ENCODE results near the gene HSFX3. TPM values are rescaled to one million over a fixed set of nuclear protein-coding genes. Genes with fewer than 3 reads are reported as not detected.
A peak's percentile ranks its signal among the peaks of the same experiment; 100 is the strongest.

HSFX3 gene
- total RNA-seq, 1 experiment from 2014 or later = not detected

DNA sequence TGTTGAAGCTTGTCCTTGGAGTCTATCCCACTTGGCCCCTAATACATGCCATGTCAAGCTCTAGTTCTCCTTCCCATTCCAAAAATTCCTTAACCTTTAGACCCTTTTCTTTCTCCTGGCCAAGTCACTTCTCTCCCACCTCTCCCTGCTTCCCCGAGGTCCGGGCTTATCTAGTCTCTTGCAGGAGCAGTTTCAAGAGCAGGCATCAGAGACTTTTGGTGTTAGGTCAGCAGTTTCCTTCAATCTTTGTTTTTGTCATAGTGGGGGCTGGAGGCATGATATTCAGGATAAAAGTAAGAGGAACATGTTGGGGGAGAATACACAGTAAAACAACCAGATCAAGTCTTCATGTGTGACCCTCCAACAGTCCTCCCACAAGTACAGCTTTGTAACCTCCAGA, 33.1 kb downstream of the HSFX3 start:
- H3K27me3 Mint-ChIP-seq (ENCODE audit: unreplicated experiment) = no peaks in the 10 kb centered on the region
- intact Hi-C loops (cut with micrococcal nuclease; ENCODE audit: unreplicated experiment) = no loop called here
- H3K4me3 Mint-ChIP-seq (ENCODE audit: low read depth, unreplicated experiment) = no peak overlapping the region
- H3K4me1 Mint-ChIP-seq (ENCODE audit: low read depth, unreplicated experiment) = peaks cover 16% of the 10 kb centered on the region
- no peaks in the 10 kb centered on the region for H3K36me3 Mint-ChIP-seq (ENCODE audit: insufficient read depth, unreplicated experiment)
- BruUV-seq (replicated peaks) = no TSS peak
- H3K9me3 Mint-ChIP-seq (ENCODE audit: low read depth, unreplicated experiment) = no peaks in the 10 kb centered on the region
- TF ChIP-seq, protein P1, sequence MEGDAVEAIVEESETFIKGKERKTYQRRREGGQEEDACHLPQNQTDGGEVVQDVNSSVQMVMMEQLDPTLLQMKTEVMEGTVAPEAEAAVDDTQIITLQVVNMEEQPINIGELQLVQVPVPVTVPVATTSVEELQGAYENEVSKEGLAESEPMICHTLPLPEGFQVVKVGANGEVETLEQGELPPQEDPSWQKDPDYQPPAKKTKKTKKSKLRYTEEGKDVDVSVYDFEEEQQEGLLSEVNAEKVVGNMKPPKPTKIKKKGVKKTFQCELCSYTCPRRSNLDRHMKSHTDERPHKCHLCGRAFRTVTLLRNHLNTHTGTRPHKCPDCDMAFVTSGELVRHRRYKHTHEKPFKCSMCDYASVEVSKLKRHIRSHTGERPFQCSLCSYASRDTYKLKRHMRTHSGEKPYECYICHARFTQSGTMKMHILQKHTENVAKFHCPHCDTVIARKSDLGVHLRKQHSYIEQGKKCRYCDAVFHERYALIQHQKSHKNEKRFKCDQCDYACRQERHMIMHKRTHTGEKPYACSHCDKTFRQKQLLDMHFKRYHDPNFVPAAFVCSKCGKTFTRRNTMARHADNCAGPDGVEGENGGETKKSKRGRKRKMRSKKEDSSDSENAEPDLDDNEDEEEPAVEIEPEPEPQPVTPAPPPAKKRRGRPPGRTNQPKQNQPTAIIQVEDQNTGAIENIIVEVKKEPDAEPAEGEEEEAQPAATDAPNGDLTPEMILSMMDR (IDR thresholded peaks at IDR 0.05; ENCODE audit: unreplicated experiment) = no peak
- DNase-seq = no peak
- H3K27ac Mint-ChIP-seq (ENCODE audit: unreplicated experiment) = no peak overlapping the region
- CTCF ChIA-PET = no interaction called here

DNA sequence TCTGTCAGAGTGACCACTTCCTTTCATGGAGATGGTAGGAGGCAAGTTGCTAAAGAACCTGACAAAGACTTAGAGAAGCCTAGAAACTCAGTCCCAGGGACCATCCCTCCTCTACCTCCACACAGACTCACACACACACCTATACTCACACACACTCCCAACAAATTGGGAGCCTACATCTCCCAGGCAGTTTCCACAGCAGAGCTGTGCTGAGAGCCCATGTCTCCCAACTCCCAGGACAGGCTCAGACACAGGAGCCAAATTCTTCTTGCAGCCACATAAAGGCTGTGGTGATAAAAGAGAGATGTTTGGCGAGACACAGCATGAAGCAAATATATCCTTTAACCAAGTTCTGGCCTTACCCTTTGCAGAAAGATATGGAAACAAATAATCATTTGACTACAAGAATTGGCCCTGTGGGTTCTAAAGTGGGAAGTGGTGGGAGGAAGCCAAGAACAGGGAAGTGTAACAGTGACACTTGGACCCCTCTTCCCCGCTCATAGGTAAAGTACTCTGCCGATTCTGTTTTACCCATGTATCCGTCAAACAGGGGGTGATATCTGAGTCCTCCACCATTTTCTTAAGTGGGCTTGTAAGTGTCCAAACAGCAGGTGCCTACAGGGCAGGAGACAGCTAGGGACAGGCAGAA, 33.6 kb downstream of the HSFX3 start:
- H3K9me3 Mint-ChIP-seq (ENCODE audit: low read depth, unreplicated experiment) = no peaks in the 10 kb centered on the region
- H3K4me3 Mint-ChIP-seq (ENCODE audit: low read depth, unreplicated experiment) = no peak overlapping the region
- H3K27ac Mint-ChIP-seq (ENCODE audit: unreplicated experiment) = no peak overlapping the region
- TF ChIP-seq, protein P1 (IDR thresholded peaks at IDR 0.05; ENCODE audit: unreplicated experiment) = no peak
- no peaks in the 10 kb centered on the region for H3K27me3 Mint-ChIP-seq (ENCODE audit: unreplicated experiment)
- no peak for DNase-seq
- no TSS peak for BruUV-seq (replicated peaks)
- peaks cover 4% of the 10 kb centered on the region for H3K36me3 Mint-ChIP-seq (ENCODE audit: insufficient read depth, unreplicated experiment)
- CTCF ChIA-PET = no interaction called here
- intact Hi-C loops (cut with micrococcal nuclease; ENCODE audit: unreplicated experiment) = no loop called here
- H3K4me1 Mint-ChIP-seq (ENCODE audit: low read depth, unreplicated experiment) = peaks cover 21% of the 10 kb centered on the region

DNA sequence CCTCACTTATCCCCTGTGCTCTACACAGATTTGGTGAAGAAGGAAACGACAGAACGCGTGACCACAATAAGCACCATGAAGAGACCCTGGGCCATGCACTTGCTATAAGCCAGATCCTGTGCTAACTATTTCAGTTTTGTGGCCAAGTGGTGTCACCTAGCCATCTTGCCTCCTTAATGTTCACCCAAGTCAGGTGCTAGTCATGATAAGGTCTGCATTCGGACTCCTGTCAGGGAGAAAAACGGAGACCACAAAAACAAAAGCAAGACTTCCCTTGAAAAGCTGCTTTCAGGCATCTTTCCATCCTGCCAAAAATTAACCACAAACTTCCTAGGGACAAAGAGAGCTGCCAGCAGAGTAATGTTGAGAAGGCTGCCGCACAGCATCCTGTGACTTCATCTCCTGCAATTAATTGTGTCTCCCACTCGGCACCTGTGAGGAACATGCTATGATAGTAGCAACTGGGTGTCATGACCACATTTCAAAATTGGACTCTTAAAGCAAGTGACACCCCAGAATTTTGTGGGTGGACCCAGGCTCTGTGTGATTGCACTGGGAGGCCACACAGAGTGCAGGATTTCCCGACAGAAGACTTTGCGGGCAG, 35.8 kb downstream of the HSFX3 start:
- Mint-ChIP-seq H3K4me3 (ENCODE audit: low read depth, unreplicated experiment) (no peak overlapping the region), H3K36me3 (ENCODE audit: insufficient read depth, unreplicated experiment) (peaks cover 6% of the 10 kb centered on the region), H3K27me3 (ENCODE audit: unreplicated experiment) (peaks cover 13% of the 10 kb centered on the region), H3K9me3 (ENCODE audit: low read depth, unreplicated experiment) (no peaks in the 10 kb centered on the region), H3K4me1 (ENCODE audit: low read depth, unreplicated experiment) (peaks cover 26% of the 10 kb centered on the region), H3K27ac (ENCODE audit: unreplicated experiment) (no peak overlapping the region)
- no peak for DNase-seq
- CTCF ChIA-PET = interaction anchor here (0.6 to 2.7 kb wide), 2 partner anchors 26 to 1133 kb away, joined by 3 to 6 read pairs; no protein-coding TSS in a partner anchor
- intact Hi-C loops (cut with micrococcal nuclease; ENCODE audit: unreplicated experiment) = no loop called here
- BruUV-seq (replicated peaks) = no TSS peak
- TF ChIP-seq, protein P1 (IDR thresholded peaks at IDR 0.05; ENCODE audit: unreplicated experiment) = no peak

DNA sequence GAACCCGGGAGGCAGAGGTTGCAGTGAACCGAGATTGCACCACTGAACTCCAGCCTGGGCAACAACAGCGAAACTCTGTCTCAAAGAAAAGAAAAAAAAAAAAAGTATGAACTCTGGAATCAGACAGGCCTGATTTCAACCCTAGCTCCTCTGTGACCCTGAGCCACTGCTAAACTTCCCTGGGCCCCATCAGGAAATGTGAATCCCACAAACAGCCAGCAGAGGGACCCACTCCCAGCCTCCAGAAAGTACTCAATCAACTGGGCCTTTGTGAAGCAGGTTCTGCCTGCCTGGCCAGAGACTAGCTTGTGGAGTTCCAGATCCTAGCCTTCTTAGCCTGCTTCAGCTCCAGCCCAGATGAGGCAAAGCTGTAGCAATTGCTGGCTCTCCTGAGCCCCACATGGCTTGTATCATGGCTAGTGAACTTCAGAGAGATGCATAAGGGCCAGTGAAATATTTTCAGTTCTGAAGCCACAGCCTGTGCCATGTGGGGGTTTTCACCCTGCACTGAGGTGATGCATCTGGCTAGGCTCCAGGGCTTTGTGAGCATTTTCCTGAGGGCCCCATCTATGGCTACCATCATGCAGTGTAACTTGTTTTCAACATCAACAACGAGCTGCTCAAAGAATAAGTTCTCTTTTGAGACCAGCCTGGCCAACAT, 37.4 kb downstream of the HSFX3 start:
- TF ChIP-seq, protein P1 (IDR thresholded peaks at IDR 0.05; ENCODE audit: unreplicated experiment) = peak; percentile 35
- Mint-ChIP-seq H3K9me3 (ENCODE audit: low read depth, unreplicated experiment) (no peaks in the 10 kb centered on the region), H3K27ac (ENCODE audit: unreplicated experiment) (no peak overlapping the region), H3K36me3 (ENCODE audit: insufficient read depth, unreplicated experiment) (peaks cover 6% of the 10 kb centered on the region), H3K4me3 (ENCODE audit: low read depth, unreplicated experiment) (no peak overlapping the region), H3K27me3 (ENCODE audit: unreplicated experiment) (peaks cover 21% of the 10 kb centered on the region), H3K4me1 (ENCODE audit: low read depth, unreplicated experiment) (peaks cover 20% of the 10 kb centered on the region)
- DNase-seq = peak; percentile 68
- BruUV-seq (replicated peaks) = no TSS peak
- CTCF ChIA-PET = interaction anchor here (0.5 to 2.7 kb wide), 8 partner anchors 10 to 427 kb away, joined by 3 to 7 read pairs (median 4); partner anchors contain the start of gene EOLA1
- intact Hi-C loops (cut with micrococcal nuclease; ENCODE audit: unreplicated experiment) = no loop called here

Data from Calu3 (cell line).